DOHH2 (cell line): ENCODE measurements around the gene TAMM41.
"Not testable (repeated sequence)": the region's sequence is repeated elsewhere in the genome, so short reads cannot be mapped to it uniquely, and the experiment has no call there.

ENCODE experiments used
- H3F3A ChIP-seq: fragments of 200-600 bp; sonication (generic), shearing (Covaris generic); 2 replicates; pipeline ENCODE4 v1.6.0; 2016; ENCODE audit warnings: antibody characterized with exemption, mild to moderate bottlenecking; ENCODE audit not compliant: control insufficient read depth, insufficient read depth
- H3K27ac ChIP-seq: fragments of 200-600 bp; sonication (generic); 2 replicates; pipeline ENCODE4 v1.5.1; 2014; ENCODE audit warnings: low read depth, mild to moderate bottlenecking, low read length, moderate library complexity
- H3K27me3 ChIP-seq: fragments of 200-600 bp; sonication (generic); 2 replicates; pipeline ENCODE4 v1.6.1; 2014; ENCODE audit warnings: mild to moderate bottlenecking, low read length, mixed read lengths; ENCODE audit not compliant: control insufficient read depth
- H3K36me3 ChIP-seq: fragments of 200-600 bp; sonication (generic); 2 replicates; pipeline ENCODE4 v1.6.1; 2014; ENCODE audit warnings: mild to moderate bottlenecking, low read length, moderate library complexity, mixed read lengths; ENCODE audit not compliant: control insufficient read depth
- H3K4me1 ChIP-seq: fragments of 200-600 bp; sonication (generic); 2 replicates; pipeline ENCODE4 v1.6.1; 2014; ENCODE audit warnings: mild to moderate bottlenecking, low read length, mixed read lengths; ENCODE audit not compliant: control insufficient read depth
- H3K4me2 ChIP-seq: fragments of 200-600 bp; sonication (generic); 2 replicates; pipeline ENCODE4 v1.6.0; 2014; ENCODE audit warnings: mild to moderate bottlenecking, low read length, moderate library complexity
- H3K4me3 ChIP-seq: fragments of 200-600 bp; sonication (generic); 2 replicates; pipeline ENCODE4 v1.5.1; 2014; ENCODE audit warnings: mild to moderate bottlenecking, low read length, mixed read lengths
- H3K79me2 ChIP-seq: fragments of 200-600 bp; sonication (generic); 2 replicates; pipeline ENCODE4 v1.6.1; 2014; ENCODE audit warnings: mild to moderate bottlenecking, low read length, mixed read lengths; ENCODE audit not compliant: control insufficient read depth
- H3K9me2 ChIP-seq: fragments of 200-600 bp; sonication (generic); replicated peaks from 2 replicates; pipeline ENCODE4 v1.6.1; 2014; ENCODE audit warnings: mild to moderate bottlenecking, low read length, mixed read lengths; ENCODE audit not compliant: control insufficient read depth
- H3K9me3 ChIP-seq: fragments of 200-600 bp; sonication (generic); 2 replicates; pipeline ENCODE4 v1.6.1; 2014; ENCODE audit warnings: antibody characterized with exemption, low read length, mixed read lengths; ENCODE audit not compliant: control insufficient read depth, insufficient read depth
- H4K20me1 ChIP-seq: fragments of 200-600 bp; sonication (generic); 2 replicates; pipeline ENCODE4 v1.6.0; 2014; ENCODE audit warnings: low read depth, mild to moderate bottlenecking, antibody characterized with exemption, low read length, moderate library complexity; ENCODE audit not compliant: control insufficient read depth, insufficient read depth
- CTCF ChIP-seq: fragments of 200-600 bp; sonication (generic); IDR thresholded peaks from one replicate; pipeline ENCODE4 v1.5.1; 2014; ENCODE audit warnings: antibody characterized with exemption, mild to moderate bottlenecking, low read depth, low read length; ENCODE audit not compliant: poor library complexity, severe bottlenecking
- EZH2phosphoT487 ChIP-seq: fragments of 200-600 bp; sonication (generic); IDR thresholded peaks from 2 replicates; pipeline ENCODE4 v1.6.1; 2017; ENCODE audit warnings: borderline replicate concordance, mild to moderate bottlenecking, antibody characterized with exemption, low read length, moderate library complexity, mixed read lengths

The TAMM41 gene

GRCh38 chr3:11759996-11760395, 86.7 kb downstream of the TAMM41 start:
- Histone ChIP-seq H3K9me3 (no peaks in the 10 kb centered on the region), H3K4me3 (no peak overlapping the region), H3K27me3 (no peaks in the 10 kb centered on the region), H4K20me1 (no peaks in the 10 kb centered on the region), H3K36me3 (no peaks in the 10 kb centered on the region), H3K9me2 (no peaks in the 10 kb centered on the region), H3K27ac (no peak overlapping the region), H3K79me2 (no peaks in the 10 kb centered on the region), H3K4me2 (no peak overlapping the region), H3F3A (no peaks in the 10 kb centered on the region), H3K4me1 (no peaks in the 10 kb centered on the region)
- TF ChIP-seq EZH2phosphoT487 = no peak
- no peak for TF ChIP-seq CTCF

- H4K20me1 ChIP-seq = no peaks in the 10 kb centered on the region
- H3K9me3 ChIP-seq = no peaks in the 10 kb centered on the region
- H3K9me2 ChIP-seq = no peaks in the 10 kb centered on the region
- H3K27me3 ChIP-seq = no peaks in the 10 kb centered on the region
- H3K27ac ChIP-seq = no peak overlapping the region
- TF ChIP-seq CTCF = no peak
- H3K4me1 ChIP-seq = no peaks in the 10 kb centered on the region
- no peak overlapping the region for H3K4me2 ChIP-seq
- no peaks in the 10 kb centered on the region for H3K36me3 ChIP-seq
- no peaks in the 10 kb centered on the region for H3K79me2 ChIP-seq
- H3K4me3 ChIP-seq = no peak overlapping the region
- H3F3A ChIP-seq = no peaks in the 10 kb centered on the region
Observed at GRCh38 chr3:11757929-11758328, 88.8 kb downstream of the TAMM41 start.

GRCh38 chr3:11757441-11757875, 89.2 kb downstream of the TAMM41 start:
- Histone ChIP-seq H3K9me2 (no peaks in the 10 kb centered on the region), H3K79me2 (no peaks in the 10 kb centered on the region), H4K20me1 (no peaks in the 10 kb centered on the region), H3F3A (no peaks in the 10 kb centered on the region), H3K27ac (no peak overlapping the region), H3K4me1 (no peaks in the 10 kb centered on the region), H3K4me2 (no peak overlapping the region), H3K36me3 (no peaks in the 10 kb centered on the region), H3K27me3 (no peaks in the 10 kb centered on the region), H3K4me3 (no peak overlapping the region), H3K9me3 (no peaks in the 10 kb centered on the region)
- TF ChIP-seq CTCF (no peak), EZH2phosphoT487 (no peak)

GRCh38 chr3:11755276-11755675, 91.4 kb downstream of the TAMM41 start:
- no peaks in the 10 kb centered on the region for H3K27me3 ChIP-seq
- H3K36me3 ChIP-seq = no peaks in the 10 kb centered on the region
- H3K9me2 ChIP-seq = no peaks in the 10 kb centered on the region
- no peak overlapping the region for H3K4me3 ChIP-seq
- no peak overlapping the region for H3K27ac ChIP-seq
- no peaks in the 10 kb centered on the region for H4K20me1 ChIP-seq
- no peaks in the 10 kb centered on the region for H3F3A ChIP-seq
- TF ChIP-seq CTCF = no peak
- TF ChIP-seq EZH2phosphoT487 = no peak
- H3K9me3 ChIP-seq = no peaks in the 10 kb centered on the region
- H3K4me2 ChIP-seq = no peak overlapping the region
- H3K4me1 ChIP-seq = no peaks in the 10 kb centered on the region
- no peaks in the 10 kb centered on the region for H3K79me2 ChIP-seq

- not testable (repeated sequence) for H3K27ac ChIP-seq, H3K27me3 ChIP-seq, H3F3A ChIP-seq, H3K79me2 ChIP-seq, H3K4me2 ChIP-seq, H3K9me3 ChIP-seq, H4K20me1 ChIP-seq, H3K4me1 ChIP-seq, H3K4me3 ChIP-seq, H3K36me3 ChIP-seq, H3K9me2 ChIP-seq
Observed at GRCh38 chr3:11752254-11752653, 94.4 kb downstream of the TAMM41 start.
